Activated naive CD4-positive, alpha-beta T cell treated with anti-CD3 and anti-CD28 coated beads for 36 hours (primary cell): ENCODE measurements around the gene SORCS1. TPM values are rescaled to one million over a fixed set of nuclear protein-coding genes. Genes with fewer than 3 reads are reported as not detected.

Experiments
- CTCF ChIA-PET: fragments of 350-600 bp; sonication (Branson Sonifier 250); formaldehyde crosslinking; loops from one replicate; lab custom pipeline; 2021; ENCODE audit warnings: antibody characterized with exemption; lab: Charles Lee
- DNase-seq: peaks from one replicate; pipeline ENCODE4 v3.0.0-alpha.2; 2020
- H3K27ac Mint-ChIP-seq: one replicate; pipeline ENCODE4 v1.8.0; 2021; ENCODE audit warnings: mild to moderate bottlenecking, mixed read lengths
- H3K27me3 Mint-ChIP-seq: one replicate; pipeline ENCODE4 v1.8.0; 2021; ENCODE audit warnings: low read depth, mixed read lengths
- H3K36me3 Mint-ChIP-seq: one replicate; pipeline ENCODE4 v1.8.0; 2021; ENCODE audit warnings: low read depth, mixed read lengths
- H3K4me1 Mint-ChIP-seq: one replicate; pipeline ENCODE4 v1.8.0; 2021; ENCODE audit warnings: low read depth, mixed read lengths
- H3K4me3 Mint-ChIP-seq: one replicate; pipeline ENCODE4 v1.8.0; 2021; ENCODE audit warnings: mild to moderate bottlenecking, moderate library complexity, mixed read lengths
- H3K9me3 Mint-ChIP-seq: one replicate; pipeline ENCODE4 v1.8.0; 2021; ENCODE audit warnings: mixed read lengths
- intact Hi-C: fragments of 100-400 bp; cut with micrococcal nuclease; formaldehyde crosslinking; loops from one replicate; pipeline ENCODE4 v1.15.1; 2023
- total RNA-seq, 2 experiments: library from RNA; stranded (reverse); gene quantifications; one replicate each; pipeline ENCODE4 v1.2.3, GENCODE V29; 2021

SORCS1 gene
- total RNA-seq, 2 experiments from 2014 or later: not detected

DNA sequence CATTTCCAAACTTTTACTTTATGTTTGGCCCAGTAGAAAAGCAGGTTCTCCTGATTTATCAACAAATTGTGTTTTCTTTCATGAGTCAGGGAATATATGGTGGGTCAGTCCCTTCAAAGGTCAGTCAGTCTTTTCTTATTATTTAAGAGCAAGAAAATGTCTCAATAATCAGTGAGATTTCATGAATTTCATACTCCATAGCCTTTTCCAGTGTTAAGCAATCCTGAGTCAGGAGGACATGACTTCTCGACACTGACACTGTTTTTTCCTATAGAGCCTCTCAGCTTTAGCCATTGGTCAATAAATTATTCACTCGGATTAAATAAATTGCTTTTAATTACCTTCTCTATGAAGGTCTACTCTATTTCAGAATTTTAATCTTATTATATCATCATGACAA lies 334.5 kb downstream of the SORCS1 start:
- Mint-ChIP-seq H3K27me3 (no peaks in the 10 kb centered on the region), H3K27ac (no peak overlapping the region), H3K4me1 (no peaks in the 10 kb centered on the region), H3K4me3 (no peak overlapping the region), H3K36me3 (no peaks in the 10 kb centered on the region), H3K9me3 (peaks cover 2% of the 10 kb centered on the region)
- CTCF ChIA-PET: no interaction called here
- DNase-seq: no peak
- intact Hi-C loops: no loop called here

DNA sequence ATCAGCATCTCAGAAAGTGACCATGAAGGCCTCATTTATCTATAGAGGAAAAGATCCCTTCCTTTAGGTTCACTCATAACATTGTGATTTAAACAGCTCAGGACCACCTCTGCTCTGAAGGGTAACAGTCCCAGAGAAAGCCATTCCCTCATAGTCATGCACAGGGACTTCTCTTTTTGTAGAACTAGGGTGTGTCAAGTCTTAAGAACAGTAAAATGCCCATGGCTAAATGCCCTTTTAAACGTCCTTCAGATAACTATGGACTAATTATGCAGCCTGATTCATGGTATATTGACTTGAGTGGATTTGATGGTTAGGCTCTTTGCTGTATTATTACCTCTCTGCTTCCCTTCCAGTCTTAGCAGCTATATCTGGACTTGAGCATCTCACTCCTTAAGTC lies 337.8 kb downstream of the SORCS1 start:
- intact Hi-C loops: no loop called here
- no peaks in the 10 kb centered on the region for H3K27me3 Mint-ChIP-seq
- no peaks in the 10 kb centered on the region for H3K36me3 Mint-ChIP-seq
- no peaks in the 10 kb centered on the region for H3K9me3 Mint-ChIP-seq
- CTCF ChIA-PET: interaction anchor here (0.9 kb wide), 1 partner anchor 13 kb away, joined by 3 read pairs; no protein-coding TSS in a partner anchor
- no peak overlapping the region for H3K27ac Mint-ChIP-seq
- no peak for DNase-seq
- H3K4me3 Mint-ChIP-seq: no peak overlapping the region
- H3K4me1 Mint-ChIP-seq: no peaks in the 10 kb centered on the region

DNA sequence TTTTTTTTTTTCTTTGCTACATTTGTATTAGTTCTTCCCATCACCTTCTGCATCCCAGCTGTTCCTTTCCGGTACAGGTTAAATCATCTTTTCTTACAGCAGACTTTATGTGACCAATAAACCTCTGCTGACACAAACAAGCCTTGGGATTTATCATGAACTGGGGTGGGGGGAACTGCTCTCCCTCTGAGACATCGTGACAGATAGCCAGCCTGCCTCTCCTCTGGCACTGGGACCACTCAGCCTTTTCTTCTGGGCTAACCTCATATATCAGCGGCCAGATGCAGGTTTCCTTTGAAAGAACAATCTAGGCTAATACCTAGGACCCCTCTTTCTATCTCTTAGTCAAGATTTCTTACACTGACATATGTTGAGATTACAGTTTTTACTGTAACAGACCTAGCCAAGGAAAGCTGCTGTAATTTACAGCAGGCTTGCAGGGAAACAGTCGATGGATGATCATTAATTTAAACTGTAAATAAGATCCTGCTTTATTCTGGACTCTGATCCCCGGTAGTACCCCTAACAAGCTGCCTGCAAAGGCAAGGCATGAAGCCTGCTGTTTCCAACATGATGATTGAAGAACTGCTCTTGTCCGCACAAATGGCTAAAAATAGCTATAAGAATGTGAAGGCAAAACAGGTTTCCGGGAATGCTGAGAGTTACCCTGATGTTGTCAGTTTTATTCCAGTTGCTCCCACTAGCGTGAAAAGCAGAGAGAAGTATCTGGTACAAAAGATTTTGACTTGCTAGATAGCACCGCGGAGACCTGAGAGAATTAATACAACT lies 338.7 kb downstream of the SORCS1 start:
- Mint-ChIP-seq H3K4me3 (no peak overlapping the region), H3K27me3 (no peaks in the 10 kb centered on the region), H3K9me3 (no peaks in the 10 kb centered on the region), H3K36me3 (no peaks in the 10 kb centered on the region), H3K27ac (no peak overlapping the region), H3K4me1 (no peaks in the 10 kb centered on the region)
- CTCF ChIA-PET: interaction anchor here (0.6 kb wide), 1 partner anchor 121 kb away, joined by 3 read pairs; no protein-coding TSS in a partner anchor
- intact Hi-C loops: no loop called here
- DNase-seq: no peak

DNA sequence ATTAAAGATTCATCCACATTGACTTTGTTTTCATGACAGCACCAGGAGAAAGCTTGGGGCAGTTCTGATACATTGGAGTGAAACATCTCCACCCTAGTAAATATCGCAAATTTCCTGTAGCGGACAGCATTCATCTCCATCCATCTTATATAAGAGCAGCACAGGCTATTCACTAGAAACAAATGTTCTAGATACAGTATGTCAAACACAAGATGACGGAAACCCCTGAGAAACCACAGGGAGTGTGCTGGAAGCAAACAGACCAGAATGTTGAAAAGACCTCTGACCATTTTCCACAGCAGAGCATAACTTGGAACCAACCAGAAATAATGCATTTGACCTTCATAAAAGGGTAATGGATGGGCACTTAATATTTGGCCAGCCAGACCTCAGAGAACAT lies 343.9 kb downstream of the SORCS1 start:
- Mint-ChIP-seq H3K36me3 (no peaks in the 10 kb centered on the region), H3K4me3 (no peak overlapping the region), H3K27ac (no peak overlapping the region), H3K4me1 (no peaks in the 10 kb centered on the region), H3K9me3 (no peaks in the 10 kb centered on the region), H3K27me3 (no peaks in the 10 kb centered on the region)
- CTCF ChIA-PET: no interaction called here
- DNase-seq: no peak
- intact Hi-C loops: no loop called here

DNA sequence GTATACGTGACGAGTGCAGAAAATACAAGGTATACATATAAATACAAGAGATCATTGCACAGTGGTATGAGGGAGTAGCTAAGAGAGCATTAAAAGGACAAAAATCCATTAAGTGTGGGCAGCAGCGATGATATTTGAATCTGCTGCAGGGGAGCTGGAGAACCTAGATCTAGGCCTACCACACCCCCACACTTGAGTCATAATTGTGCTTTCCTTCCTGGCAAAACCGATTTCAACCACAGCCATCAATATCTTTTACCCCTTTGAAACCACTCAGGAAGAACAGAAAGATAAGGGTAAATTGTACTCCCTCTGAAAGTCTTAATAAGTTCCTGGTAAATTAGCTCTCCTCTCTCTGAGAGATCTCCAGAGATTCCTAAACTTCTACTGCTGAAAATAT lies 345.0 kb downstream of the SORCS1 start:
- no peaks in the 10 kb centered on the region for H3K9me3 Mint-ChIP-seq
- no peaks in the 10 kb centered on the region for H3K27me3 Mint-ChIP-seq
- no peaks in the 10 kb centered on the region for H3K4me1 Mint-ChIP-seq
- H3K4me3 Mint-ChIP-seq: no peak overlapping the region
- no peaks in the 10 kb centered on the region for H3K36me3 Mint-ChIP-seq
- DNase-seq: no peak
- CTCF ChIA-PET: no interaction called here
- intact Hi-C loops: no loop called here
- no peak overlapping the region for H3K27ac Mint-ChIP-seq

DNA sequence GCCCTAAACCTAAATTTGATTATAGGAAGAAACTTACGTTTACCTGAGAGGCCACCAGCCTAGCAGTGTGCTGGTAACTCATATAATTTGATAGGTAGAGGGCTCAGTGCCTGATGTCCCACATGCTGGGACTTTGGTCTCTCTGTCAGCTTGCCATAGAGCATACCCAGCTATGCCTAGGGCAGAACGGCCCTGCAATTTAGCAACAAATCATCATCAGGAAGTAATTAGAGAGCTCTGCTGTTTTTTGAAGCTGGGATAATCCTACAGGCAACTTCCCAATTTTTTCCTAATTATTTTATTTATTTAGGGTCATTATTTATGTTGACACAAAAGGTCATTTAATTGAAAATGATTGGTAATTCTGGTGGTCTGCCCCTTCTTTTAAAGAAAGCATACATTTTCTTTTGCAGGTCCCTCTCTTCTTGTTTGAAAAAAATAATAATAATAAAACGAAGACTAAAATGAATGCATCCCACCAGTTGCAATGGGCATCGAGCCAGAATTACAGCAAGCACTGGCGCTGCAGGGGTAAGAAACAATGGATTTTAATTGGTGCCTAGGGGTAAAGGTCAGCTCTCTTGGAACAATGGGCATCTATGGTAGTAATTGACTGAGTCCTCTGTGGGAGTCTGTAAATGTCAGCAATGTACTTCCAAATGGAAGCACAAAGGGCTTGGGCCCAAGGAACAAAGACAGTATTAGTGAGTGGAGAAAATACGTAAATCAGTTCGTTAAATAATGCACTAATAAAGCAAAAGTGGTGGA lies 348.0 kb downstream of the SORCS1 start:
- CTCF ChIA-PET: no interaction called here
- Mint-ChIP-seq H3K27me3 (peaks cover 2% of the 10 kb centered on the region), H3K36me3 (no peaks in the 10 kb centered on the region), H3K4me3 (no peak overlapping the region), H3K27ac (no peak overlapping the region), H3K9me3 (peaks cover 4% of the 10 kb centered on the region), H3K4me1 (no peaks in the 10 kb centered on the region)
- no peak for DNase-seq
- intact Hi-C loops: no loop called here

DNA sequence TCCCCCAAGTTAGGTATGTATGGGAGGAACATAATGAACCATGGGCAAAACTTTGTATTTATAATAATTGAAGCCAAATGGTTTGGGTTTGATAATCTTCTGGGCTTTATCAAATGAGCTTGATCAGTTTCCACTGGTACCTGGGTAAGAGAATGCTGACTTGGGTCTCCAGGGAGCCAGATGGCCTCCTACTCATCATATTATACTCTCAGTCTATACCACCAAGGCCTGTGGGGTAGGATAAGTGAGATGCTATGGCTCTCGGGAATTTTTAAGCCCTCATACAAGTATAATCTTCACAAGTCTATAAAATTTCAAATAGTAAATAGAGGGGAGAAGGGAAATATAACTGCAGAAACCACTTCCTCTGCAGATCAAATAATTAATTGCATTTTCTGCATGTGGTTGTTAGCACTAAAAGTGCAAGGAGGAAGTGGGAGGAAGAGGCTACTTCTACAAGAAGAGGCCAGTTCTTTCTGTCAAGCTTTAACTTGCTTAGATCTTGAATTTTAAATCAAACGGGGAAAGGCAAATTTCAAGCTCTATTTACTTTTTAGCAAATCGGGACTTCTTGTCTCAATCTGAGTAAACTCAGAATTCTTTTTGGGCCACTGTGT lies 349.0 kb downstream of the SORCS1 start:
- no peak overlapping the region for H3K4me3 Mint-ChIP-seq
- CTCF ChIA-PET: interaction anchor here (0.6 kb wide), 1 partner anchor 1759 kb away, joined by 3 read pairs; no protein-coding TSS in a partner anchor

DNA sequence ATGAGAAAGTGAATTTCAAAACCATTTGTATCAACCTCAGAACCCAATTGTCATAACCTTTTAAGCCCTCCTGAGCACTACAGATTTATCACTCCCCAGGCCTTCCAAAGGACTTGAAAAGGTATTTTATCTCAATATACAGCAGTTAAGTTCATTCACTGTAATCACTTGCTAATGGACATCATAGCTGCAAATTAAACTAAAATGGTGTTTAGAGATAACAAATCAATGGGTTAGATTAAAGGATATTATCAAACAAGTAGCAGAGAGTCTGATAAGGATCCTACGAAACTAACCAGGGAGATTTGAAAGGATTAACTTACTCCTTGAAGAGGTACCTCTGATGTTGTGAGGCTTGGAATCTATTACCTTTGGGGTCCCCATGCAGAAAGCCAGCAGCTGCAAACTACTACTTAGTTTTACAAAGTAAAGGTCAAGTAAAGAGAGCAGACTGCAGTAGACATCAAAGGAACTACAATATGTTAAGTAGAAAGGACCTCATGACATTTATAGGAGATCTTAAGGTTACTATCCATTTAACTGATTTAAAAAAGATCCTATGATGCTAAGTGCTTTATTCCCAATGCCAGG lies 359.4 kb downstream of the SORCS1 start:
- DNase-seq: no peak
- H3K9me3 Mint-ChIP-seq: peaks cover 5% of the 10 kb centered on the region
- H3K27me3 Mint-ChIP-seq: no peaks in the 10 kb centered on the region
- CTCF ChIA-PET: no interaction called here
- no peaks in the 10 kb centered on the region for H3K36me3 Mint-ChIP-seq
- no peak overlapping the region for H3K27ac Mint-ChIP-seq
- H3K4me1 Mint-ChIP-seq: no peaks in the 10 kb centered on the region
- intact Hi-C loops: no loop called here
- no peak overlapping the region for H3K4me3 Mint-ChIP-seq

More for the DNA sequence above, 349.0 kb downstream of the SORCS1 start:
- Mint-ChIP-seq H3K27me3 (peaks cover 2% of the 10 kb centered on the region), H3K4me1 (no peaks in the 10 kb centered on the region), H3K27ac (no peak overlapping the region), H3K36me3 (no peaks in the 10 kb centered on the region), H3K9me3 (peaks cover 4% of the 10 kb centered on the region)
- DNase-seq: no peak
- intact Hi-C loops: no loop called here

DNA sequence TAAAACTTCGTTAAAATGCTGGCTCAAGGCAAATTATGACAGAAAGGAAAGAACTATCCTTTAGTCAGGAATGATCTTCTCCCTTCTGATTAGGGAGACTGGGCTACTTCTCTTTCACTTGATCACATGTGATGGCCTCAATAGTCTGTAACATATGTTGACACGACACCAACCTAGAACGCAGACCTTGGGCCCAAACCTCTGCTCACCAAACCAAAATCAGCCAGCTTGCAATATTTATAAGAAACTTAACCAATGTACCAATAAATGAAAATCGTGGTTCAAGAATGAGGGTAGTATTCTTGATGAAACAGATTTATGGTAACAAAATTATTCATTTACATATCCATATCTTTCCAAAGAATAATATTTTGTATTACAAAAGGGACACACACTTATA lies 361.6 kb downstream of the SORCS1 start:
- Mint-ChIP-seq H3K27ac (no peak overlapping the region), H3K4me1 (no peaks in the 10 kb centered on the region), H3K27me3 (no peaks in the 10 kb centered on the region), H3K36me3 (no peaks in the 10 kb centered on the region), H3K9me3 (peaks cover 2% of the 10 kb centered on the region), H3K4me3 (no peak overlapping the region)
- intact Hi-C loops: no loop called here
- CTCF ChIA-PET: no interaction called here
- no peak for DNase-seq

DNA sequence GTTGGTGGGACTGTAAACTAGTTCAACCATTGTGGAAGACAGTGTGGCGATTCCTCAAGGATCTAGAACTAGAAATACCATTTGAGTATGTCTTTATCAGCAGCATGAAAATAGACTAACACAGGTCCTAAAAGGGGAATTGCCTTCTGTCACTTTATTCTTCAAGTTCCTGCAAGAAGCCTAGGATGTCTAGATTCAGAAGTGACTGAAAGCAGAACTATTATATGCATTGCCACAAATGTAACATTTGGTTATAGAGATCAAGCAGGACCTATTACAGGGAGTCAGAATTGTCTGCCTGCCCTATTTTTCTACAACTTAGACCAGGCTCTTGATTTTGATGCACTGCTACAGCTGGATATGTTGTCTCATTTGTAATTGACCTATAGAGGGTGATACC lies 364.7 kb downstream of the SORCS1 start:
- Mint-ChIP-seq H3K4me3 (no peak overlapping the region), H3K36me3 (no peaks in the 10 kb centered on the region), H3K4me1 (no peaks in the 10 kb centered on the region)

DNA sequence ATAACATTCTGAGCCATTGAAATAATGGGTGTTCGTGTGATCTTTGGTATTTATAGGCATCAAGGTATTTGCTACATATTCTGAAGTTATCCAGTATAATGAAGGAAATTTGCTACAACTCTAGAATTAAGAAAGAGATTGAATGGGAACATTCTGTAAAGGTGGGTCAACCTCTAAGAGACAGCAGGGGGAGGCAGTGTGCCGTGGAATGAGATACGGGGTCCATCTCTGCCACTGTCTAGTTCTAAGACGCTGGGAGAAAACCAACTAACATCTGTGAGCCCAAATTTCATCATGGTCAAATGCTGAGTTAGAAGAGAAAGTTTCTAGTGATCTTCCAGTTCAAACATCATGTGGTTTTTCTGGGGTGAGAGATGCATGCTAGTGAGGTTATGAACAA lies 368.9 kb downstream of the SORCS1 start:
- no peaks in the 10 kb centered on the region for H3K4me1 Mint-ChIP-seq
- H3K4me3 Mint-ChIP-seq: no peak overlapping the region
- DNase-seq: no peak
- H3K27ac Mint-ChIP-seq: no peak overlapping the region
- CTCF ChIA-PET: no interaction called here
- no peaks in the 10 kb centered on the region for H3K36me3 Mint-ChIP-seq
- no peaks in the 10 kb centered on the region for H3K27me3 Mint-ChIP-seq
- intact Hi-C loops: no loop called here
- H3K9me3 Mint-ChIP-seq: peaks cover 4% of the 10 kb centered on the region

More for the DNA sequence above, 364.7 kb downstream of the SORCS1 start:
- intact Hi-C loops: no loop called here
- no peak for DNase-seq
- Mint-ChIP-seq H3K9me3 (peaks cover 6% of the 10 kb centered on the region), H3K27me3 (no peaks in the 10 kb centered on the region), H3K27ac (no peak overlapping the region)
- CTCF ChIA-PET: no interaction called here

DNA sequence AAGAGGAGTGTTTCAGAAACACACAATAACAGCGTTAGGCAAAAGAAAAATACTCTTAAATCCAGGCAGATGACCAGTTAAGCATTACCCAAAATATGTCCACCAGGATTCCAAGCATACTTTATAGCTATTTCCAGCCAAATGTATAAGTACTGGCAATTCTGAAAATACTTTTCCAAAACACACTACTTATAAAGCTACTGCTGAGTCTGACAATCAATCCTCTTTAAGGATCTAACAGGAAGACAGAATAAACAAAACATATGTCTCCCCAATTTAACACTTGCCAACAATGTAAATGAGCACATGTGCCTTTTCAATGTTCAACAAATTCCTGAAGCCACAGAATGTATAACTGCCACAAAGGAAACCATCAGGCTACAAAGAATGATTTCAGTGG lies 370.9 kb downstream of the SORCS1 start:
- no peak overlapping the region for H3K27ac Mint-ChIP-seq
- DNase-seq: no peak
- intact Hi-C loops: no loop called here
- no peaks in the 10 kb centered on the region for H3K4me1 Mint-ChIP-seq
- H3K9me3 Mint-ChIP-seq: peaks cover 7% of the 10 kb centered on the region
- CTCF ChIA-PET: interaction anchor here (0.6 to 0.7 kb wide), 2 partner anchors 10 to 1067 kb away, joined by 3 read pairs; no protein-coding TSS in a partner anchor
- H3K27me3 Mint-ChIP-seq: no peaks in the 10 kb centered on the region
- no peaks in the 10 kb centered on the region for H3K36me3 Mint-ChIP-seq
- no peak overlapping the region for H3K4me3 Mint-ChIP-seq
